Cerebellar nuclear complex (tissue), 1 donor: Measurements from ENCODE around the gene WNT7B.

Source experiments
- DNase-seq, 2 experiments: peaks; one replicate each; lab custom pipeline; 2025; lab: John Stamatoyannopoulos, UW

WNT7B gene

DNA sequence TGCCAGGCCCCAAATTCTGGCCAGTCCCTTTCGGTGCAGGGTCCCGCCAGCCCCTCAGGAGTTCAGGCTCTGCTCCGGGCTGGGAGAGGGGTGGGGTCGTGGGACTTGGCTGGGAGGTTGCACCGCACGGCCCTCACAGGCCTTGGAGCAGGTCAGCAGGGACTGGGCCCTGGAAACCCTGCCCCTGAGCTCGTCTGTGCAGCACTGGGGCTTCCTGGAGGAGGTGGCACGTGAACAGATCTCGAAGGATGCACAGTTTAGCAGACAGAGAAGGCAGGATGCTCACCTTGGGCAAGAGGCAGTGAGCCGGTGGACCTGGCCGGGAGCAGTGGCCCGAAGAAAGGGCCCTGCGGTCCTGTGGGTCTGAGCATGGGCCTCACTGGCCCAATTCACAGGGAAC lies 70.0 kb downstream of the WNT7B start:
- no peak for DNase-seq

DNA sequence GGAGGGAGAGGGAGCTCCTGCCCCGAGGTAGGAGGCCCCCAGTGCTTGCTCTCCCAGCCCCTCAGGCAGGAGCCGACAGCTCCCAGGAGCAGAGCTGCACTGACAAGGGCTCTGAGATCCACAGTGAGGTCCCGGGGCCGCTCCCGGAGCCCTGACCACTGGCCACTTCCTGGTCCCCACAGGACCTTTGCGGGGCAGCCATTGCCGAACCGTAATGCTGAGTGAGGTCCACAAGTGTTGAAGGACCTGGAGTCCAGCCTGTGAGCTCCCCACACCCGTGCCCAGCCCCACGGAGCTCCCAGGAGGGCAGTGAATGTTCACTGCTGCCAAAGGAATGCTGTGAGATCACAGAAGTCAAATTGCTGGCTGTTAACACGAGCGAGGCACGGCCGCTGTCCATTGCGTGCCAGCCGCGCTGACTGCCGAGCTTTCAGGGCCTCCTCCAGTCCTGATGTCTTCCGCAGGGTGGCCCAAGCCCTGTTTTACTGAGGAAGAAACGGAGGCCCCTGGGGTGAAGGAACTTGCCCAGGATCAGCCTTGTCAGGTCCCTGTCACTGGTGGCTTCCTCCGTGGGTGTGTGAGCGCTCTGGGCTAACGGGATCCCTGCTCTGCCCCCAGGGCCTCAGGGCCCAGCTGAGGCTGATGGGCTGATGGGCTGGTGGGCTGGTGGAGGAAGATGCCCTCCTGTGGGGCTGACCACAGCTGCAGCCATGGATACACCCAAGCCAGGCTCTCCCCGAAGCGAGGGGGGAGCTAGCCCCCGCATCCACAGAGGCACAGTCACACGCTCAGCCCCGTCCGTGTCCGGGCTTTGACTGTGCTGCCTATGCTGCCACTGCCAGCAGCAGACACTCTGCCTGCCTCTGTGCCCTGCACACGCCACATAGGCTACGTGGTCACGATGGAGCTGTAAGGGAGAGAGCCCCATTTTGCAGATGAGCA lies 70.8 kb downstream of the WNT7B start:
- no peak for DNase-seq

DNA sequence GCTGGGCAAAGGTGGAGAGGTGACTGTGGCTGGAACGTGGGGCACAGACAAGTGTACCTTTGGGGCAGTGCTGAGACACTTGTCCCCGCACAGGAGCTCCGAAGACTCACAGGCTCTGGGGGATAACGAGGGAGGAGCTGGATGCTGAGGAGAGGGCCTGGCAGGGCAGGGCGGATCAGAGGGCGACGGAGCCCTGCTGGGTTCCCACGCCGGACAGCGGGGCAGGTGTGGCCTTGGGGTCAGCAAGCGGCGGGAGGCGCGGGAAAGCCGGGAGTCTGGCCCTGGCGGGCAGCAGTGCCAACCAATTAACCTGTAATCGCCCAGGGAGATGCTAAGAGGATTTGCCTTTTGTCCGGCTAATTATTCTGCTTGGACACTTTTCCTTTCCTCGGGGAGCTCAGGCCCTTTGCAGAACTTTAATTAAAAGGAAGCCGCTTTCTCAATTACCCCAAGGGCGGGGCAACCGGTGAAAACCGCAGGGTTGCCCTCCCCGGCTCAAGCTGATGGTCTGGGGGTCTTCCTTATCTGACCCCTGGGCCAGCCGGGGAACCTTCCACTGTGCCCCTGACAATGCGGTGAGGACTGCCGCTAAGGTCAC lies 71.5 kb downstream of the WNT7B start:
- no peak for DNase-seq

DNA sequence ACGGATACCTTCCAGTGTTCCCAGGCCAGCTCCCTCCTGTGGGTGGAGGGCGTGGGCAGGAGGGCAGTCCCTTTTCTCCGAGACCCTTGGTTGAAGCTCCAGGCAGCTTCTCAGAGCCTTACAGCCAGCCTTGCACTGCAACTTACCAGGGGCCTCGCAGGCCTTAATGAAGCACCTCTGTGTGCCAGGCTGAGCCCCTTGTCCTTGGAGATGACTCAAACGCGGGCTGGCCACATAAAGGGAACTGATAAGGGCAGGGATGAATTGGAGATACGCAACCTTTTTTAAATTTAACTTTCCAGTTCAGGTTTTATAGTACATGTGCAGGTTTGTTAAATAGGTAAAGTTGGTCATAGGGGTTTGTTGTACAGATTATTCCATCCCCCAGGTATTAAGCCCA lies 72.7 kb downstream of the WNT7B start:
- no peak for DNase-seq

DNA sequence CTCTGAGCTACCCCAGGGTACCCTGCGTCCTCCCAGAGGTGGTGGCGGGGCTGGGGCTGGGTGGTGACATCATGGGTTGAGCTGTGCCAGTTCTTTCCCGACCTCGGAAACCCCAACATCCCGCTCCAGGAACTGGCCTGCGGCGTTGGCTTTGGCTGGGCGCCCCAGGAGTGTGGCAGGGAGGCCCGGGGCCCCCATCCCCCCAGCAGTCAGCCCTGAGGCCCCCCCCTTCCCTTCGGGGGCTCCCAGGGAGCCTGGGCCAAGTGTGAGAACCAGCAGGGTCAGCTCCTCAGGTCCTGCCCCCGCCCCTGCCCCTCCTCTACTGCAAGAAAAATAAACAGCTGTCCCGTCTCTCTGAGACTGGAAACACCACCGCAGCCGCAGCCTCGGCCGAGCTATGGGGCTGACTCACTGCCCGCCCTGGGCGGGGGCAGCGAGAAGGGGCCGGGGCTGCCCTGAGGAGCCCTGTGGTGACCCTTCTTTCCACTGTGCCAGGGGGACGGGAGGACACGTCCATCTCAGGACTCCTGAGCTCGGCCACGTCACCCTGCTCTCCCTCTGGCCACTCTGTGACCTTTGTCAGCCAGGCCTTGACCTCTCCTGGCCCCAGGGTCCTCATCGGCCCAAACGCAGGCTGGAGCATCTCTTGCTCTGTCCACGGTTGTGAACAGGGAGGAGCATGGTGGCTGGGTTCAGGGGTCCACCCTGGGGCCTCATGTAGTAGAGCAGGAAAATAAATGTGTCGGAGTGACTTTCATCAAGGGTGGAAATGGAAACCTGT lies 73.4 kb downstream of the WNT7B start:
- no peak for DNase-seq

DNA sequence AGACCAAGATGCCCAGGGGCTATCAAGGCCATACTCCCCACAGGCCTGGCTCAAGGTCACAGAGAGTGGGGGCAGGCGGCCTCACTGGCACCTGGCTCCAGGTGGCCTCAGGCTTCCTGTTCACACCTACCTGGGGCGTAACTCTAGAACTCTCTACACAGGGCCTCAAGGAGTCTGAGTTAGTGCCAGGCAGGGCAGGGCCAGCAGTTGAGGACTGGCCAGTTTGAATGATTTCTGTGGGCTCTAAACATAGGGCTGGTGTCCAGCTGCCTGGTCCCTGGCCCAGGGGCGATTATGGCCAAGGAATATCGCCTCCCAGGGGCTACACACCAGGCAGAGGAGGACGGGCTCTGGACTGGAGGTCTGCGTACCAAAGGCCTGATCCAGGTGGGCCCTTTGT lies 79.2 kb downstream of the WNT7B start:
- no peak for DNase-seq

DNA sequence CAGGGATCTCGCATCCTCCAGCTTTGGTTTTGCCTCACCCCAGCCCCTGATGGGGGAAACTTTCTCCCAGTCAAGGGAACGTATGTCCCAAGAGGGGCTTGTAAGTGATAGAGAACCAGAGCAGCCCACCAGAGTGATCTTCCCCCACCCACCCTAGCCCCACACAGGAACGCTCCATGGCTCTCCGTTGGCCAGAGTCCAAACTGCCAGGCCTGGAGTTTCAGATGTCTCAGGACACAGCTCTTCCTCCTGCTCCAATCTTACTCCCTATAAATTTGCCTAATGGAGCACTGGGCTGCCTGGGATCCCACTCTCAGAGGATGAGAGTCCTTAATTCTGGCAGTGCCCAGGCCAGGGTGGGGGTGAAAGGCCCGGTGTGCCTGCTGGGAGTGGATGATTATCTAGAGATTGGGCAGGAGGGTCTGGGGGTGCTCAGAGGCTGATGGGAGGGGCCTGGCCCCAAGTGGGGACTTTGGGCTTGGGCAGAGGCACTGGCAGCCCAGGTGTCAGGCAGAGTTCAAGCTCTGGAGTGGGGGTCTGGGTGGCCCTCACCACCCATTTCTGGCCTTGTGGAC lies 79.9 kb downstream of the WNT7B start:
- no peak for DNase-seq

DNA sequence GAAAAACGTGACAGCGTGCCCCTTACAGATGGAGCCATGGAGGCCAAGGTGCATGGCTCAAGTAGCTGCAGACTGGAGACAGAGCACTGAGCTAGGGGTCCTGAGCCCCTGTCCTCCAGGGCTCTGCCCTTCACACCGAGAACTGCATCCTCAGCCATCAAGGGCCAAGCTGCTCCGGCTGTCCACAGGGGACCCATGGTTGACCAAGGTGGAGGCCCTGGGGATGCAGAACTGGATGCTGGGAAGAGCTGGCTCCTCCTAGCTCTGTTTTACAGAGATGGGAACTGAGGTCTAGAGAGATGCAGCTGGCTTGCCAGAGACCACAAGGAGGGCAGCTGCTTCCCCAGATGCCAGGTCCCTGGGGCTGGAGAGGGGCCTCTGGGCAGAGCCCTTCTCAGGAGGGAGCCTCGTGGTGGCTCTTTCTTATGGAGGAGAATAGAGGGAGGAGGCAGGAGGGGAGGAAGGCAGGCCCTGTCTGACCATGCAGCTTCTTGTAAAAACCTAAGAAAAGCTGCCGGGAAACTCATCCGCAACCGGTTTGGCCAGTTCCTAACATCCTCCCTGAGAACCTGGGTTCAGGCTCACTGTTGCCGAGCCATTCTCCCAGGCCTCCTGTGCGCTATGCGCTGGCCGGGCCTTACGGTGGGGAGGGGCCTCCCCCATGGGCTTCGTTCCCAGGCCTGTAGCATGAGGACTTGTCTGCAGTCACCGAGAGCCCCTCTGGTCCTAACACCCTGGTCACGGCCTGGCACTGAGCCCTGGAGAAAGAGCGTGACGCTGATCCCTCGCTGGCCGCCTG lies 80.6 kb downstream of the WNT7B start:
- no peak for DNase-seq

DNA sequence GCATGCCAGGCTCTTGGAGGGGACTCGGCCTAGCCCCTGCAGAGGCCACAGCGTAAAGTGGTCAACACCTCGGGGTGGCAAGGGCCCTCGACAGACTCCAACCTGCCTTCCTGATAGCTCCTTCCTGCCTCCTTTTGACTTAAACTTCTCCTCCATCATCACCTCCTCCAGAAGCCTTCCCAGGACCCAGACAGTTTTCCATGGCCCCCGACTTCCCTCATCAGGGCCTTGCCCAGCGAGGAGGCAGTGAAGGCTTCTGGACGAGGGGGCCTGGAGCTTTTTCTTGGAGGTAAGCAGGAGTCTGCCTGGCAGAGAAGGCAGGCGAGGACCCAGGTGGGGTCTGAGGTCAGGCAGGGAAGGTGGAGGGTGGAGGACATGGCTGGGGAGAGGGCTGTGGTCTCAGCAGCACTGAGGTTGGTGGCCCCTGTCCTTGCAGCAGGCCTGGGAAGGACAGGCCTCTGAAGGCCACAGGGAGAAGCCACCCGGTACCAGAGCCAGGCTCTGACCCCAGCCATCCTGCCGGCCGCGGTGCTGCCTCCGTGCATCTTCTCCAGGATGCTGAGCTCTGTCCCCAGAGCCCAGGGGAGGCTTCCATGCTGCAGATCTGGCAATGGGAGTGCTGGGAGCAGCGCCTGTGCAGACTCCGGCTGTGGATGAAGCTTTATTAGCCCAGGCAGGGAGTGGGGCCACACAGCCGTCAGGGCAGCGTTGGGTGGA lies 81.4 kb downstream of the WNT7B start:
- no peak for DNase-seq

DNA sequence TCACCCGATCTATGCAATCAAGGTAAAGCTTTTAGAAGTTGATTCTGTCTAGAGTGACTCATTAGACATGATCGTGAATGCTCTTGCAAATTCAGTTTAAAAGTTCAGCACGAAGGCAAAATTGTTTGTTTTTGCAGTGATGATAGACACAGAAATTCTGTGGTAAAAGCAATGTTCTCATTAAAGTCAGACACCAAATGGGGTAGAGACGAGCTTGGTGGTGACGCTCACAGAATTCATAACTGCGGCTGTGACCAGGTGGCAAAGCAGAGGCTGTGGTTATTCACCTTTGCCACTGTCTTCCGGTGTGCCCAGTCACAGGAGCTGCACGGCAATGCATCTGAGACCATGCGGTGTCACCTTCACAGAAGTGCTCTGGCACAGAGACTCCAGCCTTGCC lies 83.4 kb downstream of the WNT7B start:
- DNase-seq, result no peak

DNA sequence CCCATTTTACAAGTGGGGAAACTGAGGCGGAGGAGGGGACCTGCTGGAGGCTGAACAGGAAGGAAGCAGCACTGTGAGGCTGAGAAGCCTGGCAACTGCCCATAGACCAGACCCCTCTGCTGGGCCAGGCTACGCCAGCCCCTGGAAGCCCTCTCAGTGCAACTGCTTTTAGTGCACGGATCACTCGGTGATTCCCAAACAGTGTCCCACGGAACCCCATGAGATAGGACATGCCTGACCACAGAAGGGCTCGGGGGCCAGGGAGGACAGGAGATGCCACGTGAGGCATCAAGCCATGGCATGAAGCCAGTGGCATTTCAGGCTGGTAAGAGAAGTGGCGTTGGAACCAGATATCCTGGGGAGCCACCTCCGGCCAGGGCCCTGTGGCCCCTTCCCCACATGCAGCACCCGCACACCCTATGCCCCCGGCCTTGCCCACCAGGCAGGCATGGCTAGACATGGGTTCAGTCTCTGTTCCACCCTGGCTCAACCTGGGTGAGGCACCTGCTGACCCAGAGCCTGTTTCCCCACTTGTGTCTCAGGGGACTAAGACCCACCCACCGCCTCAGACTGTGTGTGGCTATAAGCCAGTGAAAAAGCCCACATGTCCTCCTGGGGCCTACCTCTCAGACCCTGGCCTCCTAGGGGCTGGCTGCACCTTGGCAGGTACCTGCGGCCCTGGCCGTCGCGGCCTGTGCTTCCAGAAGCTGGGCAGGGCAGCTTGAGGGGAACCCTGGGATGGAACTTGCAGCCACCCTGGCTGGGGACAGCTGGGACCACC lies 84.1 kb downstream of the WNT7B start:
- DNase-seq, result no peak

DNA sequence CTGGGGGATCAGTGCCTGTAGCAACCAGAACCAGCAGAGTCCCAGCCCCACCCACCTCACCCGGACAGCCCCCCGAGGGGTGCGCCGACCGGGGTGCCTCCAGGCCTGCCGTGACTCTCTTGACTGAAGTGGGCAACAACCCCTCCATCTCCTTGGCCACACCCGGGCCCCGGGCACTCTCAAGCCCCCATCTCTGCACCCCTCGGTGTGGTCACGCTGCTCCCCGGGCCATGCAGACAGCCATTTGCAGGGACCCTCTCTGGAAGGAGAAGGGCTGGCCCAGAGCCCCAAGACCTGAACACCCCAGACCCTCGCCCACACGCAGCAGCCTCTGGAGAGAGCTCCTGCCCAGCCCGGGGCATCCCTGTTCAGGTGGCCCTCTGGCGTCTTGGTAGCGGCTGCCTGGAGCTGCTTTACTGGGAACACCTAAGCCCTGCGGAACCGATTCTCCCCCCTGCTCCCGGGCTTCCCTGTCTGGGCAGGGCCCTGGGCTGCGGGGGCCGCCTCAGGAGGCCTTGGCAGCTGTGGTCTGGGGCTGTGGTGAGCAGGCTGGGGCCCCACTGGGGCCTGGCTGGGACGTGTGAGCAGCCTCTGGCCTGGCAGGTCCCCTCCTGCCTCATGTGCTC lies 84.9 kb downstream of the WNT7B start:
- no peak for DNase-seq

DNA sequence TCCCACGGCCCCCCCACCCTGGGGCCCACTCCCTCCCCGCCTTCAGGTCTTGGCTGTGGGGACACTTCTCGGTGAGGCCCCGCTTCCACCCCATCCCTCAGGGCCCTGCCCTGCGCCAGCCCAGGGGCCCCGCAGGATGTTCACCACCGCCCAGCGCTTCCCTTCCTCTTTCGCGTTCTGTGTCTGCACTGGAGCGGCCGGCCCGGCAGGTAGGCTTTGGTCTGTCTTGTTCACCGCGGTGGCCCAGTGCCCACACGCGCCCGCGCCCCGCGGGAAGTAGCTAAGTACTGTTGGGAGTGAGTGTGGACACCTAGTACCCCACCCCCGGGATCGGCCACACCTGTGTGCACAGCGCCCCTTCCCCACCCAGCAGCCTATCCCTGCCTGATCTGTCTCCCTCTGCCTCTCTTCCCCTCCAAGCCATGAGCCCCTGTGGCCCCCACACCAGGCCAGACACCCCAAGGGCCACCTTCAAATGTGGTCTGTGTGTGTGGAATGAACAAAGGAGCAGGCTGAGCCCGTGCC lies 85.4 kb downstream of the WNT7B start:
- DNase-seq, result no peak

DNA sequence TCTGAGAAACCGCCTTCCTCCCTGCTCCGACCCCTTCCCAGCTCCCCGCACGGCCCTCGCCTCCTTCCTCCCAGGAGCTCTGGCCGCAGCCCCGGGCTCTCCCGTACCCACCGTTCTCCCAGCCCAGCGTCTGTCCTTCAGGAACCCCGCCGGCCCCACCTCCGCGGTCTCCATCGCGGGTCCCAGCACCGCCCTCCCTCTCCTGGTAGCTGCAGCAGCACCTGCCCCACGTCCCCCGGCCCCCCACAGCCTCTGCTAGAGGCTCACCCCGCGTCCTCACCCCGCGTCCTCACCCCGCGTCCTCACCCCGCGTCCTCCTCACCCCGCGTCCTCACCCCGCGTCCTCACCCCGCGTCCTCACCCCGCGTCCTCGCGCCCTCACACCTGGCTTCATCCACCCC lies 85.9 kb downstream of the WNT7B start:
- DNase-seq, result no peak

DNA sequence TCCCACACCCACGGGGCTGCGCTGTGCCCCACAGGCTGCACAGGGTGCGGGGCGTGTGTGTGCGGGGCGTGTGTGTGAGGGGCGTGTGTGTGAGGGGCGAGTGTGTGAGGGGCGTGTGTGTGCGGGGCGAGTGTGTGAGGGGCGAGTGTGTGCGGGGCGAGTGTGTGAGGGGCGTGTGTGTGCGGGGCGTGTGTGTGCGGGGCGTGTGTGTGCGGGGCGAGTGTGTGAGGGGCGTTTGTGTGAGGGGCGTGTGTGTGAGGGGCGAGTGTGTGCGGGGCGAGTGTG lies 86.7 kb downstream of the WNT7B start:
- DNase-seq, result no peak

DNA sequence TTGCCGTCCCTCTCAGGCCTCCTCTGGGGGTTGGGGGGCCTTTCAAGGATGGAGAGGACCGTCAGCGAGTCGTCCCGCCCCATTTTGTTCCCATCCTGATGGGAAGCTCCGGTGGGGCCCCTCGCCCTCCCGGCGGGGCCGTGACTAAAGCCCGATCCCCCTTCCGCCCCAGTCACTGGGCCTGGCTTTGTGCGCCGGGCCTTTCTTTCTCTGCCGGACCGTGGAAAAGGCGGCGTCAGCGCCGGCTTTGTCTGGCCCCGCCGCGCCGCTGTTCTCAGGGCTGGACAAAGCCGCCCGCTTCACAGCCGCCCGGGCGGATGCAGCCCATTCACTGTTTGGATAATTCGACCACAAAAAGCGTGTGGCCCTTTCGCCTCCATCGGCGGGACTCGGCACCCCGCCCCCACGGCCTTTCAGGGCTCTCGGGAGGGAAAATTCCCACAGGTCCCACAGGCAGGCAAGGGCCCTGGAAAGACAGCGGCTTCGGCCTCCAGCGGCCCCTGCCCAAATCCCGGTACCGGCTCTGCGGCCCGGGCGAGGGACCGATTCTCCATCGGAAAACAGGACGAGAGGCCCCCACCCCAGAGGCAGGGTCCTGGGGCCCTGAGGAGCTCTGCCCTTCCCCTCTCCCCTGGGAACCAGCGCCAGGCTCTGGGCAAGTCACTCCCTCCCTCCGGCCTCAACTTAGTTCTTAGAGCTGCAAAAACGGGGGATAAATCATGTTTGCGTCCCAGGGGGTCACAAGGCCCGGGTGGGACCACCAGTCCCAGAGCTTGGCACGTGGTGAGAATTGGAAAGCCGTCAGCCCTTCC lies 87.2 kb downstream of the WNT7B start:
- DNase-seq, result no peak

DNA sequence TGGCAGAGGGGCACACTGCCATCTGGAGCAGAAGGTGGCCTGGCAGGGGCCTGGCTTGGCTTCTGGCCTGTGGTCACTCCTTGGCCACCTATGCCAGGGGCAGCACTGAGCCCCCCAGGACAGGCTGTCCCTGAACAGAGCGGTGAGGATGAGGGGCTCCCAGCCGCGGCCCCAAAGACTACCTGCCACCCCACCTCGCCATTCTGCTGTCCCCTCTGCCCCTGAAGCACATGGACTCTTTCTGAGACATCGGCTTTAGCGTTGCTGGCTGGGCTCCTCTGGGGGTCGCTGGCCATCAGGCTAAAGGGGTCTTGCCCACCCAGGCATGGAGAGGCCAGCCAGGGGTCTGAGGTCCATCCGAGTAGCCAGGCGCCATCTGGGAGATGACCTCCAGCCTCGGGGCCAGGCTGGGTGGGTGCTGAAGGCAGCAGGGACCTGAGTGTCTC lies 87.8 kb downstream of the WNT7B start:
- no peak for DNase-seq

DNA sequence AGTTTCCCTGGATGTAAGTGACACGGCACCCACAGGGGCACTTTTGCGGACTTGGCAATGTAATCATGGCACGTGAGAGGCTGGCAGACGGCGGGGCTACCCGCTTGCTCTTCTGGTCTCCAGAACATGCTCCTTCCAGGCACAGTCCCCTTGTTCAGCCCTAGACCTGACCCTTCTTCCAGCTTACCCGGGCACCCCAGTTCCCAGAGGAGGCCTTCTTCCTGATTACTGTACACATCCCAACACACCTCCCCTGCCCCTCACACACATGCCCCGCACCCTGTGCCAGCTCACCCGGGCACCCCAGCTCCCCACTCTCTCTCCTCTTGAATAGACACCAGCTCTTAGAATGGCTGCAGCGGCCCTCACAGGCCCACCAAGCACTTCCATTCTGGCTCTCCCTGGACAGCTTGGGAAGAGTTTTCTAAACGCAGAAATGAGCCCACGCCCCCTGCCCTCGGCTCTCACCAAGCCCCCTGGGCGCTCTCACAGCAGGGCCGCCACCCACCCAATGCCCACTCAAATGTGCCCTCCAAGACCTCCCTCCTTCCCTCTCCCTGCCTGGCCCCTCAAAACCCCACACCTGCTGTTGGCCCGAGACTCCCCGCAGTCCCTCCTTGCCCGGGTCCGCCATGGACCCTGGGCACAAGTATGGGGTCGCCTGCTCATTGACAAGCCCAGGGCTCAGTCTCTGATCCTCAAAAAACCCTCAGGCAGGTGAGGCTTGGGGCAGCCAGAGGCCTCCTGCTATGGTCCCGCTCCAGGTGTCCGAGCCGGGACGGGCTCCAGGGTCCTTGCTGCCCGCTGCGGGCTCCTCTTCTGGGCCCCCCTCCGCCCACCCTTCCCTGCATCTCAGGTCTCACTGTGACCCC lies 88.5 kb downstream of the WNT7B start:
- no peak for DNase-seq
